ENCODE data around the gene EPB41L4B. TPM values are rescaled to one million over a fixed set of nuclear protein-coding genes. Genes with fewer than 3 reads are reported as not detected.
A peak's percentile ranks its signal among the peaks of the same experiment; 100 is the strongest.

Gene EPB41L4B
- total and polyA plus RNA-seq, 2 of the 13 experiments (the other 11 are each of a cell fraction or from before 2014, with no cell fraction given) = 17.6 to 22.1 TPM

DNA sequence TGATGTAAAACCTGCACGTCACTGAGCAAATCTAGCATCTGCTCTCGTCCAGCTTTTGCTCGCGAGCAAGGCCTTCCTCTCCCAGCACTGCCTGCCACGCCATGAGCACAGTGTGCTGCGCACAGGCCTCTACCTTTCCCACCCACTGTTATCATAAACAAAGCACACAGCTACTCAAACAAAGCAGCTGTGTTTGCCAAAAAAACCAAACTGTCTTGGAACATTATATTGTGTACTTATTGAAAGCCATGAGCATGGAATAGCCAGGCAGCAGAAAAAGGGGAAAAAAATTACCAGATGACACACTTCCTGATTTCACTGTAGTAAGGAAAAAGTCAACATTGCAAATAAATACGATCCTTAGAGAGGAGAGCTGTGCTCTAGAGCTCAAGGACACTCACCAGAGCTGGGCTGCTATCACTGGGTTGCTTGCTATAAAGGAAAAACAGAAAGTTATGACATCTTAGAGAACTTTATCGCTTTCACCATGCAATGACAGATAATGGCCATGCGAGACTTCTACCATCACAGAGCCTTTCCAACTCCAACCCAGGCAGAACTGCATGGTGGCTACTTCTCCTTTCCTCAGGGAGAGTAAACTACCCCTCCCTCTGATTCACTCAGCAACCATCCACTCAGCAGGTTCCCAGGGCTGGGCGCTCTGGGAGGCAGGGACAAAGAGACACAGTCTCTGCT, 69.6 kb downstream of the EPB41L4B start (continued):
- TF ChIP-seq, protein P1, sequence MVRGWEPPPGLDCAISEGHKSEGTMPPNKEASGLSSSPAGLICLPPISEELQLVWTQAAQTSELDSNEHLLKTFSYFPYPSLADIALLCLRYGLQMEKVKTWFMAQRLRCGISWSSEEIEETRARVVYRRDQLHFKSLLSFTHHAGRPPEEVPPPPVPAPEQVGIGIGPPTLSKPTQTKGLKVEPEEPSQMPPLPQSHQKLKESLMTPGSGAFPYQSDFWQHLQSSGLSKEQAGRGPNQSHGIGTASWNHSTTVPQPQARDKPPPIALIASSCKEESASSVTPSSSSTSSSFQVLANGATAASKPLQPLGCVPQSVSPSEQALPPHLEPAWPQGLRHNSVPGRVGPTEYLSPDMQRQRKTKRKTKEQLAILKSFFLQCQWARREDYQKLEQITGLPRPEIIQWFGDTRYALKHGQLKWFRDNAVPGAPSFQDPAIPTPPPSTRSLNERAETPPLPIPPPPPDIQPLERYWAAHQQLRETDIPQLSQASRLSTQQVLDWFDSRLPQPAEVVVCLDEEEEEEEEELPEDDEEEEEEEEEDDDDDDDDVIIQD (CRISPR knock-in tag; IDR thresholded peaks at IDR 0.05; ENCODE audit: low read depth) = peak; percentile 64
- TF ChIP-seq, protein P2, sequence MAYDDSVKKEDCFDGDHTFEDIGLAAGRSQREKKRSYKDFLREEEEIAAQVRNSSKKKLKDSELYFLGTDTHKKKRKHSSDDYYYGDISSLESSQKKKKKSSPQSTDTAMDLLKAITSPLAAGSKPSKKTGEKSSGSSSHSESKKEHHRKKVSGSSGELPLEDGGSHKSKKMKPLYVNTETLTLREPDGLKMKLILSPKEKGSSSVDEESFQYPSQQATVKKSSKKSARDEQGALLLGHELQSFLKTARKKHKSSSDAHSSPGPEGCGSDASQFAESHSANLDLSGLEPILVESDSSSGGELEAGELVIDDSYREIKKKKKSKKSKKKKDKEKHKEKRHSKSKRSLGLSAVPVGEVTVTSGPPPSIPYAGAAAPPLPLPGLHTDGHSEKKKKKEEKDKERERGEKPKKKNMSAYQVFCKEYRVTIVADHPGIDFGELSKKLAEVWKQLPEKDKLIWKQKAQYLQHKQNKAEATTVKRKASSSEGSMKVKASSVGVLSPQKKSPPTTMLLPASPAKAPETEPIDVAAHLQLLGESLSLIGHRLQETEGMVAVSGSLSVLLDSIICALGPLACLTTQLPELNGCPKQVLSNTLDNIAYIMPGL (CRISPR knock-in tag; IDR thresholded peaks at IDR 0.05; ENCODE audit: borderline replicate concordance in 1 of 2, low read depth in 1 of 2) = peak; percentile 65 to 71; a peak in 3 of 4 replicates
- TF ChIP-seq SIX4 (CRISPR knock-in tag; IDR thresholded peaks at IDR 0.05) (no peak), THYN1 (CRISPR knock-in tag; IDR thresholded peaks at IDR 0.05; ENCODE audit: borderline replicate concordance, low read depth) (no peak), ZNF101 (CRISPR knock-in tag; IDR thresholded peaks at IDR 0.05; ENCODE audit: borderline replicate concordance, low read depth) (no peak), RFX5 (IDR thresholded peaks at IDR 0.05; ENCODE audit: low read depth, low read length) (no peak), KDM2A (CRISPR knock-in tag; IDR thresholded peaks at IDR 0.05; ENCODE audit: borderline replicate concordance, low read depth) (peak; percentile 16; the same call in 1 of the 2 replicates), ZNF460 (CRISPR knock-in tag; IDR thresholded peaks at IDR 0.05; ENCODE audit: borderline replicate concordance) (peak; percentile 17; the same call in 1 of the 2 replicates), ZNF230 (CRISPR knock-in tag; IDR thresholded peaks at IDR 0.05) (0 out of 2 replicates have a peak, but pooled peaks have one; percentile 40), KLF6 (CRISPR knock-in tag; IDR thresholded peaks at IDR 0.05) (no peak; the same call in 1 of the 2 replicates), NFYB (CRISPR knock-in tag; IDR thresholded peaks at IDR 0.05) (no peak; the same call in 1 of the 2 replicates), FOXP1 (IDR thresholded peaks at IDR 0.05) (peak; percentile 49; the same call in 1 of the 2 replicates), FOXP1 (CRISPR knock-in tag; IDR thresholded peaks at IDR 0.05) (peak; percentile 94), PTBP1 (IDR thresholded peaks at IDR 0.05; ENCODE audit: low read depth, low read length, poor library complexity, severe bottlenecking) (no peak), IRX3 (CRISPR knock-in tag; IDR thresholded peaks at IDR 0.05; ENCODE audit: borderline replicate concordance, low read depth) (no peak)
- TF ChIP-seq, protein P3, sequence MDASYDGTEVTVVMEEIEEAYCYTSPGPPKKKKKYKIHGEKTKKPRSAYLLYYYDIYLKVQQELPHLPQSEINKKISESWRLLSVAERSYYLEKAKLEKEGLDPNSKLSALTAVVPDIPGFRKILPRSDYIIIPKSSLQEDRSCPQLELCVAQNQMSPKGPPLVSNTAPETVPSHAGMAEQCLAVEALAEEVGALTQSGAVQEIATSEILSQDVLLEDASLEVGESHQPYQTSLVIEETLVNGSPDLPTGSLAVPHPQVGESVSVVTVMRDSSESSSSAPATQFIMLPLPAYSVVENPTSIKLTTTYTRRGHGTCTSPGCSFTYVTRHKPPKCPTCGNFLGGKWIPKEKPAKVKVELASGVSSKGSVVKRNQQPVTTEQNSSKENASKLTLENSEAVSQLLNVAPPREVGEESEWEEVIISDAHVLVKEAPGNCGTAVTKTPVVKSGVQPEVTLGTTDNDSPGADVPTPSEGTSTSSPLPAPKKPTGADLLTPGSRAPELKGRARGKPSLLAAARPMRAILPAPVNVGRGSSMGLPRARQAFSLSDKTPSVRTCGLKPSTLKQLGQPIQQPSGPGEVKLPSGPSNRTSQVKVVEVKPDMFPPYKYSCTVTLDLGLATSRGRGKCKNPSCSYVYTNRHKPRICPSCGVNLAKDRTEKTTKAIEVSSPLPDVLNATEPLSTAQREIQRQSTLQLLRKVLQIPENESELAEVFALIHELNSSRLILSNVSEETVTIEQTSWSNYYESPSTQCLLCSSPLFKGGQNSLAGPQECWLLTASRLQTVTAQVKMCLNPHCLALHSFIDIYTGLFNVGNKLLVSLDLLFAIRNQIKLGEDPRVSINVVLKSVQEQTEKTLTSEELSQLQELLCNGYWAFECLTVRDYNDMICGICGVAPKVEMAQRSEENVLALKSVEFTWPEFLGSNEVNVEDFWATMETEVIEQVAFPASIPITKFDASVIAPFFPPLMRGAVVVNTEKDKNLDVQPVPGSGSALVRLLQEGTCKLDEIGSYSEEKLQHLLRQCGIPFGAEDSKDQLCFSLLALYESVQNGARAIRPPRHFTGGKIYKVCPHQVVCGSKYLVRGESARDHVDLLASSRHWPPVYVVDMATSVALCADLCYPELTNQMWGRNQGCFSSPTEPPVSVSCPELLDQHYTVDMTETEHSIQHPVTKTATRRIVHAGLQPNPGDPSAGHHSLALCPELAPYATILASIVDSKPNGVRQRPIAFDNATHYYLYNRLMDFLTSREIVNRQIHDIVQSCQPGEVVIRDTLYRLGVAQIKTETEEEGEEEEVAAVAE (CRISPR knock-in tag; IDR thresholded peaks at IDR 0.05; ENCODE audit: borderline replicate concordance) = peak; percentile 54; the same call in 1 of the 2 replicates
- TF ChIP-seq, protein P4, sequence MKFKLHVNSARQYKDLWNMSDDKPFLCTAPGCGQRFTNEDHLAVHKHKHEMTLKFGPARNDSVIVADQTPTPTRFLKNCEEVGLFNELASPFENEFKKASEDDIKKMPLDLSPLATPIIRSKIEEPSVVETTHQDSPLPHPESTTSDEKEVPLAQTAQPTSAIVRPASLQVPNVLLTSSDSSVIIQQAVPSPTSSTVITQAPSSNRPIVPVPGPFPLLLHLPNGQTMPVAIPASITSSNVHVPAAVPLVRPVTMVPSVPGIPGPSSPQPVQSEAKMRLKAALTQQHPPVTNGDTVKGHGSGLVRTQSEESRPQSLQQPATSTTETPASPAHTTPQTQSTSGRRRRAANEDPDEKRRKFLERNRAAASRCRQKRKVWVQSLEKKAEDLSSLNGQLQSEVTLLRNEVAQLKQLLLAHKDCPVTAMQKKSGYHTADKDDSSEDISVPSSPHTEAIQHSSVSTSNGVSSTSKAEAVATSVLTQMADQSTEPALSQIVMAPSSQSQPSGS (CRISPR knock-in tag; IDR thresholded peaks at IDR 0.05) = peak; percentile 37; the same call in 1 of the 2 replicates
- TF ChIP-seq, protein P5, sequence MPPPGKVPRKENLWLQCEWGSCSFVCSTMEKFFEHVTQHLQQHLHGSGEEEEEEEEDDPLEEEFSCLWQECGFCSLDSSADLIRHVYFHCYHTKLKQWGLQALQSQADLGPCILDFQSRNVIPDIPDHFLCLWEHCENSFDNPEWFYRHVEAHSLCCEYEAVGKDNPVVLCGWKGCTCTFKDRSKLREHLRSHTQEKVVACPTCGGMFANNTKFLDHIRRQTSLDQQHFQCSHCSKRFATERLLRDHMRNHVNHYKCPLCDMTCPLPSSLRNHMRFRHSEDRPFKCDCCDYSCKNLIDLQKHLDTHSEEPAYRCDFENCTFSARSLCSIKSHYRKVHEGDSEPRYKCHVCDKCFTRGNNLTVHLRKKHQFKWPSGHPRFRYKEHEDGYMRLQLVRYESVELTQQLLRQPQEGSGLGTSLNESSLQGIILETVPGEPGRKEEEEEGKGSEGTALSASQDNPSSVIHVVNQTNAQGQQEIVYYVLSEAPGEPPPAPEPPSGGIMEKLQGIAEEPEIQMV (CRISPR knock-in tag; IDR thresholded peaks at IDR 0.05; ENCODE audit: low read depth) = peak; percentile 37; the same call in 1 of the 2 replicates

All from HepG2 (cell line).